GM21576 (cell line): Measurements from ENCODE around the gene NELFE.
A peak's percentile ranks its signal among the peaks of the same experiment; 100 is the strongest.
"Not testable (repeated sequence)": the region's sequence is repeated elsewhere in the genome, so short reads cannot be mapped to it uniquely, and the experiment has no call there.

Source experiments
- ATAC-seq: cut with Tn5 transposase; IDR thresholded peaks from one replicate; pipeline ENCODE4 v1.9.1; 2021; ENCODE audit warnings: mild to moderate bottlenecking, moderate library complexity; ENCODE audit not compliant: unreplicated experiment

Gene NELFE

GRCh38 chr6:31920811-31921210 lies 38.0 kb downstream of the NELFE start:
- ATAC-seq = no peak

GRCh38 chr6:31919624-31920303 lies 39.0 kb downstream of the NELFE start:
- no peak for ATAC-seq

- no peak for ATAC-seq
Observed at GRCh38 chr6:31918069-31918720, 40.6 kb downstream of the NELFE start.

GRCh38 chr6:31915756-31916155 lies 43.0 kb downstream of the NELFE start:
- ATAC-seq = no peak

- ATAC-seq = no peak
Observed at GRCh38 chr6:31915351-31915750, 43.4 kb downstream of the NELFE start.

GRCh38 chr6:31911826-31912585 lies 46.8 kb downstream of the NELFE start:
- ATAC-seq = no peak

- not testable (repeated sequence) for ATAC-seq
Observed at GRCh38 chr6:31909298-31909697, 49.5 kb downstream of the NELFE start.

GRCh38 chr6:31908791-31909190 lies 50.0 kb downstream of the NELFE start:
- peak; percentile 67 for ATAC-seq

- not testable (repeated sequence) for ATAC-seq
Observed at GRCh38 chr6:31908255-31908654, 50.5 kb downstream of the NELFE start.

GRCh38 chr6:31907158-31907813 lies 51.5 kb downstream of the NELFE start:
- ATAC-seq = no peak

GRCh38 chr6:31906727-31907126 lies 52.0 kb downstream of the NELFE start:
- ATAC-seq = not testable (repeated sequence)

- ATAC-seq = no peak
Observed at GRCh38 chr6:31906122-31906521, 52.6 kb downstream of the NELFE start.

- ATAC-seq = no peak
Observed at GRCh38 chr6:31905041-31905440, 53.7 kb downstream of the NELFE start.

- ATAC-seq = no peak
Observed at GRCh38 chr6:31903957-31904356, 54.8 kb downstream of the NELFE start.
